HG03378 (cell line): ENCODE data around the gene SMC1B.

ENCODE experiments used
- ATAC-seq: cut with Tn5 transposase; IDR thresholded peaks from one replicate; pipeline ENCODE4 v1.9.1; 2021; ENCODE audit warnings: mild to moderate bottlenecking, moderate library complexity; ENCODE audit not compliant: unreplicated experiment

The SMC1B gene

GRCh38 chr22:45323695-45324094, 89.7 kb downstream of the SMC1B start:
- ATAC-seq = no peak

- no peak for ATAC-seq
Measured at GRCh38 chr22:45322873-45323525, 90.4 kb downstream of the SMC1B start.

GRCh38 chr22:45321827-45322226, 91.6 kb downstream of the SMC1B start:
- no peak for ATAC-seq

- ATAC-seq = no peak
Measured at GRCh38 chr22:45320357-45320976, 92.9 kb downstream of the SMC1B start.

- no peak for ATAC-seq
Measured at GRCh38 chr22:45319324-45319685, 94.1 kb downstream of the SMC1B start.

GRCh38 chr22:45318558-45319323, 94.7 kb downstream of the SMC1B start:
- ATAC-seq = peak; percentile 41

GRCh38 chr22:45318168-45318557, 95.2 kb downstream of the SMC1B start:
- peak; percentile 50 for ATAC-seq

GRCh38 chr22:45317551-45318167, 95.7 kb downstream of the SMC1B start:
- no peak for ATAC-seq

GRCh38 chr22:45316796-45317526, 96.4 kb downstream of the SMC1B start:
- no peak for ATAC-seq

GRCh38 chr22:45314786-45315185, 98.6 kb downstream of the SMC1B start:
- no peak for ATAC-seq

GRCh38 chr22:45314054-45314721, 99.2 kb downstream of the SMC1B start:
- no peak for ATAC-seq

GRCh38 chr22:45312856-45313255, 100.5 kb downstream of the SMC1B start:
- ATAC-seq = no peak

- ATAC-seq = no peak
Measured at GRCh38 chr22:45312415-45312814, 101.0 kb downstream of the SMC1B start.

GRCh38 chr22:45310977-45311531, 102.3 kb downstream of the SMC1B start:
- no peak for ATAC-seq

- ATAC-seq = no peak
Measured at GRCh38 chr22:45310331-45310976, 102.9 kb downstream of the SMC1B start.

- ATAC-seq = peak; percentile 66
Measured at GRCh38 chr22:45309422-45310227, 103.8 kb downstream of the SMC1B start, which contains the start of gene FAM118A. Gene FAM118A (plus strand): TSS chr22:45309934. CDS start chr22:45322380, 12,446 bp downstream.

- ATAC-seq = no peak
Measured at GRCh38 chr22:45308957-45309421, 104.4 kb downstream of the SMC1B start.

GRCh38 chr22:45308391-45308956, 104.9 kb downstream of the SMC1B start:
- ATAC-seq = no peak
